ENCODE data around the gene PTGFR. TPM values are rescaled to one million over a fixed set of nuclear protein-coding genes. Genes with fewer than 3 reads are reported as not detected.

The PTGFR gene
- polyA plus RNA-seq, 1 donor (not counting 4 experiments of a cell fraction or from before 2014, with no cell fraction given), result not detected

DNA sequence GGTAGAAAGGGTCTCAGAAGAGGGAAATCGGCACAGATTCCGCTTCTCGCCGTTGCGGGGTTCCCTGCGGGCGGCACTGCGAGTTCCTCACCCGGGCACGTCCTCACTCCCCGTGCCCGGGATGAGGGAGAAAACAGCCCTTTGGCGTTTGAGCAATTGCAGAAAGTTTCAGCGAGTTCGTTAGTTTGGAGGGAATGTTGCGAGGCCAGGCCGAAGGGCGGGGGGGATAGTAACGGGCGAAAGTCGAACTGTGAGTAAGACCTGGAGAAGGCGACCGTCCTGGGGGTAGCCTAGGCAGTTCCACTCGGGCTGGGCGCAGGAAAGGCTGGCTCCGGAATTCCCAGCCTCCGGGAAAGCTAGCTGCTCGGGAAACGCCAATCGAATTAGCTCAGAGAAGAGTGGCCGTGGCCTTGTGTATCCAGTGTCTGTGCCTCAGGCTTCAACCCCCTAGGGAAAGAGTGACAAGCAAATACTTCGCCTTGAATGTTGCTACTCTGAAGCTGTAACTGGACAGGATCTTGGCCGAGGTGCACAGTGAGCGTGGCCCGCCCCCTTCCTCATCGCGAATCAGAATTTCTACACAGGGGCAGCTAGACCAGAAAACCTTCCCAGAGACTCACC is 787 bp downstream of the PTGFR start:
- Histone ChIP-seq H3K27ac (ENCODE audit: control insufficient read depth, insufficient read depth, low read length) (no peak overlapping the region), H3K4me1 (ENCODE audit: control insufficient read depth, extremely low read depth, insufficient read depth, low read length) (no peaks in the 10 kb centered on the region), H3K9me1 (ENCODE audit: control insufficient read depth, extremely low read depth, insufficient read depth, low read length) (no peaks in the 10 kb centered on the region), H3K79me2 (ENCODE audit: control insufficient read depth, insufficient read depth, low read length) (no peaks in the 10 kb centered on the region), H3K9me3 (ENCODE audit: control insufficient read depth, low read depth, low read length) (no peaks in the 10 kb centered on the region), H2AFZ (ENCODE audit: control insufficient read depth, low read length) (peak overlapping the region; percentile 54), H3K4me3 (ENCODE audit: control insufficient read depth in 2 of 3, extremely low read depth in 1 of 3, insufficient read depth in 2 of 3, low read depth in 1 of 3, low read length in 3 of 3) (peak overlapping the region in 1 of 3 experiments; percentile 52), H4K20me1 (ENCODE audit: control insufficient read depth, extremely low read depth, insufficient read depth, low read length) (no peaks in the 10 kb centered on the region), H3K9ac (ENCODE audit: control insufficient read depth, extremely low read depth, insufficient read depth, low read length) (no peak overlapping the region), H3K4me2 (ENCODE audit: control insufficient read depth, extremely low read depth, insufficient read depth, low read depth, low read length) (peak overlapping the region; percentile 74), H3K27me3 (ENCODE audit: control insufficient read depth, extremely low read depth, insufficient read depth, low read length) (peaks cover 28% of the 10 kb centered on the region), H3K36me3 (ENCODE audit: control insufficient read depth in 2 of 2, extremely low read depth in 1 of 2, insufficient read depth in 2 of 2, low read length in 2 of 2) (no peaks in the 10 kb centered on the region)
- FAIRE-seq, result no peak
- TF ChIP-seq EZH2 (IDR thresholded peaks at IDR 0.05; ENCODE audit: low read length) (peak; percentile 50), CTCF (optimal IDR thresholded peaks at IDR 0.05 in 1 of 3, IDR thresholded peaks at IDR 0.05 in 1 of 3, conservative IDR thresholded peaks at IDR 0.05 in 1 of 3; ENCODE audit: extremely low read depth in 1 of 3, insufficient read depth in 2 of 3, low read length in 3 of 3) (no peak)
- dilution Hi-C loops (cut with MboI; ENCODE audit: extremely low pct_ligation_motif_present, low sequenced_read_pairs), result no loop called here
- no peak for DNase-seq (ENCODE audit: low read depth, low spot score)

- no peak overlapping the region for H3K4me3 ChIP-seq (ENCODE audit: control insufficient read depth in 2 of 3, extremely low read depth in 1 of 3, insufficient read depth in 2 of 3, low read depth in 1 of 3, low read length in 3 of 3)
- DNase-seq (ENCODE audit: low read depth, low spot score) (no peak), FAIRE-seq (no peak)
- no peak overlapping the region for H3K9ac ChIP-seq (ENCODE audit: control insufficient read depth, extremely low read depth, insufficient read depth, low read length)
- no peaks in the 10 kb centered on the region for H3K9me1 ChIP-seq (ENCODE audit: control insufficient read depth, extremely low read depth, insufficient read depth, low read length)
- dilution Hi-C loops (cut with MboI; ENCODE audit: extremely low pct_ligation_motif_present, low sequenced_read_pairs), result no loop called here
- H4K20me1 ChIP-seq (ENCODE audit: control insufficient read depth, extremely low read depth, insufficient read depth, low read length), result no peaks in the 10 kb centered on the region
- peaks cover 28% of the 10 kb centered on the region for H3K27me3 ChIP-seq (ENCODE audit: control insufficient read depth, extremely low read depth, insufficient read depth, low read length)
- TF ChIP-seq CTCF (optimal IDR thresholded peaks at IDR 0.05 in 1 of 3, IDR thresholded peaks at IDR 0.05 in 1 of 3, conservative IDR thresholded peaks at IDR 0.05 in 1 of 3; ENCODE audit: extremely low read depth in 1 of 3, insufficient read depth in 2 of 3, low read length in 3 of 3), result no peak
- no peaks in the 10 kb centered on the region for H3K9me3 ChIP-seq (ENCODE audit: control insufficient read depth, low read depth, low read length)
- no peaks in the 10 kb centered on the region for H3K4me1 ChIP-seq (ENCODE audit: control insufficient read depth, extremely low read depth, insufficient read depth, low read length)
- no peaks in the 10 kb centered on the region for H3K36me3 ChIP-seq (ENCODE audit: control insufficient read depth in 2 of 2, extremely low read depth in 1 of 2, insufficient read depth in 2 of 2, low read length in 2 of 2)
- no peak overlapping the region for H3K4me2 ChIP-seq (ENCODE audit: control insufficient read depth, extremely low read depth, insufficient read depth, low read depth, low read length)
- H3K27ac ChIP-seq (ENCODE audit: control insufficient read depth, insufficient read depth, low read length), result no peak overlapping the region
- H3K79me2 ChIP-seq (ENCODE audit: control insufficient read depth, insufficient read depth, low read length), result no peaks in the 10 kb centered on the region
- no peak overlapping the region for H2AFZ ChIP-seq (ENCODE audit: control insufficient read depth, low read length)
Measured at GRCh38 chr1:78492386-78492950, 1.7 kb downstream of the PTGFR start.
